H1 (cell line): ENCODE measurements around the gene ZNF28. TPM values are rescaled to one million over a fixed set of nuclear protein-coding genes. Genes with fewer than 3 reads are reported as not detected.
"Not testable (repeated sequence)": the region's sequence is repeated elsewhere in the genome, so short reads cannot be mapped to it uniquely, and the experiment has no call there.

Source experiments
- CTCF ChIA-PET: fragments of 300-600 bp; sonication (Branson Sonifier 250); formaldehyde crosslinking; loops from one replicate; lab custom pipeline; 2021; ENCODE audit not compliant: partially characterized antibody; lab: Charles Lee
- POLR2A ChIA-PET: fragments of 300-600 bp; sonication (Branson Sonifier 250); formaldehyde crosslinking; loops from one replicate; lab custom pipeline; 2021; ENCODE audit warnings: inconsistent platforms; ENCODE audit not compliant: partially characterized antibody; lab: Charles Lee
- DNase-seq, 2 experiments: peaks; one replicate each; pipeline versions ENCODE4 v3.0.0 to v3.0.0-alpha.2; 2010 to 2022; ENCODE audit warnings: low spot score in 2 of 2, low read depth in 1 of 2, mixed read lengths in 1 of 2
- FAIRE-seq: peaks from 2 replicates; lab custom pipeline; 2011; peaks lifted over from hg19 to GRCh38; lab: Jason Lieb, UNC
- H2AFZ ChIP-seq: 2 replicates; pipeline ENCODE4 v1.8.1; 2012; ENCODE audit warnings: low read length, inconsistent platforms
- H2AK5ac ChIP-seq: 2 replicates; pipeline ENCODE4 v1.6.1; 2013; ENCODE audit warnings: low read depth, low read length
- H2BK120ac ChIP-seq: replicated peaks from 2 replicates; pipeline ENCODE3; 2013; ENCODE audit warnings: low read depth, low read length, inconsistent platforms
- H2BK12ac ChIP-seq: 2 replicates; pipeline ENCODE4 v1.6.1; 2013; ENCODE audit warnings: low read depth, low read length
- H2BK15ac ChIP-seq: 2 replicates; pipeline ENCODE4 v1.6.1; 2013; ENCODE audit warnings: low read length
- H2BK20ac ChIP-seq: 2 replicates; pipeline ENCODE4 v1.6.1; 2013; ENCODE audit warnings: low read length
- H2BK5ac ChIP-seq: 2 replicates; pipeline ENCODE4 v1.6.1; 2013; ENCODE audit warnings: low read depth, low read length
- H3K14ac ChIP-seq: 2 replicates; pipeline ENCODE4 v1.6.1; 2013; ENCODE audit warnings: inconsistent platforms; ENCODE audit not compliant: insufficient read length
- H3K18ac ChIP-seq: 2 replicates; pipeline ENCODE4 v1.6.1; 2013; ENCODE audit warnings: low read length; ENCODE audit errors: extremely low read depth
- H3K23ac ChIP-seq: 2 replicates; pipeline ENCODE4 v1.6.1; 2013; ENCODE audit warnings: inconsistent platforms; ENCODE audit not compliant: insufficient read length
- H3K23me2 ChIP-seq: 2 replicates; pipeline ENCODE4 v1.6.1; 2013; ENCODE audit warnings: low read depth, low read length
- H3K27ac ChIP-seq: 2 replicates; pipeline ENCODE4 v1.6.1; 2011; ENCODE audit warnings: low read depth, low read length, inconsistent platforms
- H3K27me3 ChIP-seq, 4 experiments: replicated peaks in 1 of 4; 1 replicate in 1 of 4; 2 replicates in 3 of 4; pipeline versions ENCODE4 v1.6.1 to v1.8.1; 2011 to 2013; ENCODE audit warnings: low read length in 3 of 4, mild to moderate bottlenecking in 3 of 4, inconsistent platforms in 2 of 4, mixed read lengths in 2 of 4, moderate library complexity in 1 of 4; ENCODE audit not compliant: control insufficient read depth in 3 of 4, insufficient read depth in 3 of 4; ENCODE audit errors: extremely low read depth in 1 of 4
- H3K36me3 ChIP-seq, 4 experiments: 2 replicates each; pipeline versions ENCODE4 v1.6.1 to v1.8.1; 2011 to 2013; ENCODE audit warnings: mild to moderate bottlenecking in 4 of 4, low read length in 3 of 4, moderate library complexity in 2 of 4, control low read depth in 1 of 4, inconsistent platforms in 1 of 4; ENCODE audit not compliant: insufficient read depth in 4 of 4, control insufficient read depth in 2 of 4
- H3K4ac ChIP-seq: replicated peaks from 2 replicates; pipeline ENCODE3; 2013; ENCODE audit warnings: low read length, low read depth, mixed read lengths, inconsistent platforms; ENCODE audit not compliant: insufficient read length
- H3K4me1 ChIP-seq, 4 experiments: replicated peaks in 1 of 4; 1 replicate in 1 of 4; 2 replicates in 3 of 4; pipeline versions ENCODE4 v1.6.1 to v1.8.1; 2011 to 2013; ENCODE audit warnings: low read length in 3 of 4, inconsistent platforms in 2 of 4, mixed read lengths in 1 of 4; ENCODE audit not compliant: insufficient read depth in 4 of 4, control insufficient read depth in 3 of 4
- H3K4me2 ChIP-seq, 2 experiments: 2 replicates each; pipeline versions ENCODE4 v1.6.1 to v1.8.1; 2011 to 2013; ENCODE audit warnings: low read depth in 2 of 2, low read length in 2 of 2, control low read depth in 1 of 2, inconsistent platforms in 1 of 2, mild to moderate bottlenecking in 1 of 2; ENCODE audit not compliant: insufficient read depth in 1 of 2
- H3K4me3 ChIP-seq, 4 experiments: fragments of 200-600, 300-600 bp in 1 of 4; sonication (generic), shearing (Covaris generic), sonication (Bioruptor Twin) in 1 of 4; 2 replicates each; pipeline versions ENCODE4 v1.5.1 to v1.8.1; 2011 to 2016; ENCODE audit warnings: low read length in 4 of 4, low read depth in 3 of 4, control low read depth in 2 of 4, inconsistent platforms in 2 of 4, mild to moderate bottlenecking in 2 of 4, mixed read lengths in 1 of 4, moderate library complexity in 1 of 4; ENCODE audit not compliant: insufficient read depth in 2 of 4; ENCODE audit errors: extremely low read depth in 1 of 4
- H3K56ac ChIP-seq: replicated peaks from 2 replicates; pipeline ENCODE3; 2013; ENCODE audit warnings: low read depth, mild to moderate bottlenecking, mixed read lengths, low read length, inconsistent platforms; ENCODE audit not compliant: insufficient read length
- H3K79me1 ChIP-seq: 2 replicates; pipeline ENCODE4 v1.6.1; 2013; ENCODE audit warnings: low read depth, low read length, control low read depth
- H3K79me2 ChIP-seq, 2 experiments: 2 replicates each; pipeline versions ENCODE4 v1.6.1 to v1.8.1; 2012 to 2013; ENCODE audit warnings: low read length in 2 of 2, mild to moderate bottlenecking in 2 of 2, inconsistent platforms in 1 of 2; ENCODE audit not compliant: insufficient read depth in 2 of 2, control insufficient read depth in 1 of 2
- H3K9ac ChIP-seq, 4 experiments: replicated peaks in 1 of 4; 1 replicate in 1 of 4; 2 replicates in 3 of 4; pipeline versions ENCODE4 v1.6.1 to v1.8.1; 2011 to 2013; ENCODE audit warnings: low read depth in 3 of 4, low read length in 3 of 4, control low read depth in 2 of 4, mild to moderate bottlenecking in 2 of 4, moderate library complexity in 2 of 4, inconsistent platforms in 1 of 4; ENCODE audit errors: extremely low read depth in 1 of 4
- H3K9me3 ChIP-seq, 2 experiments: 2 replicates each; pipeline versions ENCODE4 v1.6.1 to v1.8.1; 2012 to 2013; ENCODE audit warnings: mild to moderate bottlenecking in 2 of 2, moderate library complexity in 2 of 2, control low read depth in 1 of 2, inconsistent platforms in 1 of 2, low read depth in 1 of 2, low read length in 1 of 2, mixed read lengths in 1 of 2; ENCODE audit not compliant: insufficient read depth in 2 of 2
- H4K20me1 ChIP-seq, 2 experiments: replicated peaks in 1 of 2; 2 replicates each; pipeline versions ENCODE3 to v1.8.1; 2011 to 2013; ENCODE audit warnings: inconsistent platforms in 2 of 2, low read length in 2 of 2, mild to moderate bottlenecking in 1 of 2; ENCODE audit not compliant: insufficient read depth in 2 of 2, control insufficient read depth in 1 of 2
- H4K5ac ChIP-seq: 2 replicates; pipeline ENCODE4 v1.6.1; 2013; ENCODE audit warnings: low read length, low read depth, mixed read lengths, inconsistent platforms; ENCODE audit not compliant: insufficient read length
- H4K8ac ChIP-seq: 2 replicates; pipeline ENCODE4 v1.8.0; 2013; ENCODE audit warnings: mild to moderate bottlenecking, moderate library complexity, low read length, inconsistent platforms; ENCODE audit not compliant: insufficient read depth; ENCODE audit errors: extremely low read depth
- H4K91ac ChIP-seq: replicated peaks from 2 replicates; pipeline ENCODE3; 2013; ENCODE audit warnings: low read length, mixed read lengths, inconsistent platforms; ENCODE audit not compliant: insufficient read length
- EGR1 ChIP-seq: IDR thresholded peaks from 2 replicates; pipeline ENCODE4 v1.6.1; 2011; ENCODE audit warnings: low read depth, low read length, borderline replicate concordance
- EP300 ChIP-seq, 2 experiments: IDR thresholded peaks; 1 replicate in 1 of 2; 2 replicates in 1 of 2; pipeline ENCODE4 v1.6.1; 2011 to 2012; ENCODE audit warnings: low read depth in 2 of 2, low read length in 2 of 2, mild to moderate bottlenecking in 2 of 2, borderline replicate concordance in 1 of 2, inconsistent platforms in 1 of 2, moderate library complexity in 1 of 2
- SIX5 ChIP-seq: IDR thresholded peaks from 2 replicates; pipeline ENCODE4 v1.6.1; 2011; ENCODE audit warnings: mild to moderate bottlenecking, low read depth, low read length
- YY1 ChIP-seq: IDR thresholded peaks from 2 replicates; pipeline ENCODE4 v1.6.1; 2011; ENCODE audit warnings: low read depth, mild to moderate bottlenecking, low read length
- WGBS, 2 experiments: shearing (Covaris generic) in 1 of 2; methylation state at CpG; one replicate each; pipeline versions ENCODE4 v1.1.6 to v1.1.7; 2013 to 2015; ENCODE audit warnings: low lambda C conversion rate in 2 of 2, mixed read lengths in 2 of 2, inconsistent platforms in 1 of 2, low coverage in 1 of 2, missing lambda C conversion rate in 1 of 2; ENCODE audit not compliant: insufficient replicate concordance in 2 of 2, insufficient coverage in 1 of 2, insufficient read length in 1 of 2; ENCODE audit errors: extremely low coverage in 1 of 2, missing lambda C conversion rate in 1 of 2; 5-methylcytosine and 5-hydroxymethylcytosine counted together
- polyA plus RNA-seq, 7 experiments: library from polyadenylated mRNA; depleted of rRNA in 3 of 7; stranded (reverse) in 5 of 7; unstranded in 2 of 7; fragments of >200 nt in 5 of 7; fragments of 200-250 nt in 2 of 7; gene quantifications; 1 replicate in 5 of 7; 2 replicates in 1 of 7; 4 replicates in 1 of 7; pipeline versions ENCODE4 v1.2.1 to v1.2.3, GENCODE V29; 2011 to 2013; ENCODE audit warnings: missing spikeins in 2 of 7, mixed read lengths in 2 of 7
- total RNA-seq: library from RNA; stranded (reverse); fragmentation: NEBNext Ultra II Directional; extraction: Animal tissue kit (Norgen Biotek cat#: 25700); gene quantifications from 2 replicates; pipeline ENCODE4 v1.2.1, GENCODE V29; 2021

Gene ZNF28
- total and polyA plus RNA-seq, 2 of the 8 experiments (the other 6 are each of a cell fraction or from before 2014, with no cell fraction given), result 7.3 to 23.0 TPM

GRCh38 chr19:52778811-52779210, 42.6 kb downstream of the ZNF28 start (continued):
- no peak for TF ChIP-seq EP300 (IDR thresholded peaks at IDR 0.05; ENCODE audit: borderline replicate concordance in 1 of 2, low read depth in 2 of 2, low read length in 2 of 2)
- no peak for TF ChIP-seq SIX5
- no peak for TF ChIP-seq YY1
- TF ChIP-seq EGR1, result no peak
- TF ChIP-seq, all 59 proteins: peak for 0

DNA sequence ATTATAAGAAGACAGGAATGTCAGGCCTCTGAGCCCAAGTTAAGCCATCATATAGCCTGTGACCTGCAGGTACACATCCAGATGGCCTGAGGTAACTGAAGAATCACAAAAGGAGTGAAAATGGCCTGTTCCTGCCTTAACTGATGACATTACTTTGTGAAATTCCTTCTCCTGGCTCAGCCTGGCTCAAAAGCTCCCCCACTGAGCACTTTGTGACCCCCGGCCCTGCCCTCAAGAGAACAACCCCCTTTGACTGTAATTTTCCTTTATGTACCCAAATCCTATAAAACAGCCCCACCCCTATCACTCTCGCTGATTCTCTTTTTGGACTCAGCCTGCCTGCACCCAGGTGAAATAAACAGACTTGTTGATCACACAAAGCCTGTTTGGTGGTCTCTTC, 65.0 kb downstream of the ZNF28 start:
- H3K4ac ChIP-seq, H2BK12ac ChIP-seq, H2AK5ac ChIP-seq, FAIRE-seq, H2BK20ac ChIP-seq, H4K91ac ChIP-seq, H3K56ac ChIP-seq, H2BK5ac ChIP-seq, DNase-seq, H3K36me3 ChIP-seq, H3K27ac ChIP-seq, H3K14ac ChIP-seq, H2AFZ ChIP-seq, H3K4me1 ChIP-seq, H3K4me2 ChIP-seq, H4K5ac ChIP-seq, H2BK15ac ChIP-seq, H3K9me3 ChIP-seq, H3K27me3 ChIP-seq, H3K23ac ChIP-seq, H3K23me2 ChIP-seq, H4K8ac ChIP-seq, H3K79me2 ChIP-seq, H3K79me1 ChIP-seq, H3K4me3 ChIP-seq, H3K9ac ChIP-seq, H3K18ac ChIP-seq, H2BK120ac ChIP-seq, H4K20me1 ChIP-seq: not testable (repeated sequence)
- WGBS, 2 experiments, result 82% methylated on average over 2 of the region's 2 CpGs; no CpG with 5 or more reads in 1 of the 2 experiments
- ChIA-PET CTCF (interaction anchor here (0.6 kb wide), 2 partner anchors 35 to 103 kb away, joined by 3 to 5 read pairs; no protein-coding TSS in a partner anchor), POLR2A (interaction anchor here (0.5 kb wide), 1 partner anchor 234 kb away, joined by 3 read pairs; no protein-coding TSS in a partner anchor)
